ENCODE measurements around the gene TMCC1.

DNA sequence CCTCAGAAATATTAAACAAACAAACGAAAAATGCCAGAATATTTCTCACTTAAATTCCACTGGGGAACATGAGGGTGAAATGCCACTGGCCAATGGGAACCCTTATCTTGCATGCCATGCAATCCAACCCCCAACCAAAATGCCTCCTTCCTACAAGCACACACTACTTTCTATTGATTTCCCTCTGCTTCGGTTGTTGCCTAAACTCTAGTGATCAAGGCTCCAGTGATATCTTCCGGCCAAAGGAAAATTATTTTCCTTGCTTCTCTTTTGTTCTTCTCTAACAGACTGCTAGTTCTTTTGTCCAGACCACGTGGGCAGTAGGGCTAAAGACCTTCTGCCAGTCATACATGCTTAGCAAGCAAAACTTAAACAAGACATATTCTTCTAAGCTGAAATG is 115.7 kb downstream of the TMCC1 start:
- TF ChIP-seq GATA3 (IDR thresholded peaks at IDR 0.05; ENCODE audit: low read depth, low read length) (no peak), GATA2 (IDR thresholded peaks at IDR 0.05; ENCODE audit: low read depth, low read length) (no peak)

All from SH-SY5Y (cell line).